DOHH2 (cell line): Measurements from ENCODE around the gene BPIFB1.

ENCODE experiments used
- H3F3A ChIP-seq: fragments of 200-600 bp; sonication (generic), shearing (Covaris generic); 2 replicates; pipeline ENCODE4 v1.6.0; 2016; ENCODE audit warnings: antibody characterized with exemption, mild to moderate bottlenecking; ENCODE audit not compliant: control insufficient read depth, insufficient read depth
- H3K27ac ChIP-seq: fragments of 200-600 bp; sonication (generic); 2 replicates; pipeline ENCODE4 v1.5.1; 2014; ENCODE audit warnings: low read depth, mild to moderate bottlenecking, low read length, moderate library complexity
- H3K27me3 ChIP-seq: fragments of 200-600 bp; sonication (generic); 2 replicates; pipeline ENCODE4 v1.6.1; 2014; ENCODE audit warnings: mild to moderate bottlenecking, low read length, mixed read lengths; ENCODE audit not compliant: control insufficient read depth
- H3K36me3 ChIP-seq: fragments of 200-600 bp; sonication (generic); 2 replicates; pipeline ENCODE4 v1.6.1; 2014; ENCODE audit warnings: mild to moderate bottlenecking, low read length, moderate library complexity, mixed read lengths; ENCODE audit not compliant: control insufficient read depth
- H3K4me1 ChIP-seq: fragments of 200-600 bp; sonication (generic); 2 replicates; pipeline ENCODE4 v1.6.1; 2014; ENCODE audit warnings: mild to moderate bottlenecking, low read length, mixed read lengths; ENCODE audit not compliant: control insufficient read depth
- H3K4me2 ChIP-seq: fragments of 200-600 bp; sonication (generic); 2 replicates; pipeline ENCODE4 v1.6.0; 2014; ENCODE audit warnings: mild to moderate bottlenecking, low read length, moderate library complexity
- H3K4me3 ChIP-seq: fragments of 200-600 bp; sonication (generic); 2 replicates; pipeline ENCODE4 v1.5.1; 2014; ENCODE audit warnings: mild to moderate bottlenecking, low read length, mixed read lengths
- H3K79me2 ChIP-seq: fragments of 200-600 bp; sonication (generic); 2 replicates; pipeline ENCODE4 v1.6.1; 2014; ENCODE audit warnings: mild to moderate bottlenecking, low read length, mixed read lengths; ENCODE audit not compliant: control insufficient read depth
- H3K9me2 ChIP-seq: fragments of 200-600 bp; sonication (generic); replicated peaks from 2 replicates; pipeline ENCODE4 v1.6.1; 2014; ENCODE audit warnings: mild to moderate bottlenecking, low read length, mixed read lengths; ENCODE audit not compliant: control insufficient read depth
- H3K9me3 ChIP-seq: fragments of 200-600 bp; sonication (generic); 2 replicates; pipeline ENCODE4 v1.6.1; 2014; ENCODE audit warnings: antibody characterized with exemption, low read length, mixed read lengths; ENCODE audit not compliant: control insufficient read depth, insufficient read depth
- H4K20me1 ChIP-seq: fragments of 200-600 bp; sonication (generic); 2 replicates; pipeline ENCODE4 v1.6.0; 2014; ENCODE audit warnings: low read depth, mild to moderate bottlenecking, antibody characterized with exemption, low read length, moderate library complexity; ENCODE audit not compliant: control insufficient read depth, insufficient read depth
- CTCF ChIP-seq: fragments of 200-600 bp; sonication (generic); IDR thresholded peaks from one replicate; pipeline ENCODE4 v1.5.1; 2014; ENCODE audit warnings: antibody characterized with exemption, mild to moderate bottlenecking, low read depth, low read length; ENCODE audit not compliant: poor library complexity, severe bottlenecking
- EZH2phosphoT487 ChIP-seq: fragments of 200-600 bp; sonication (generic); IDR thresholded peaks from 2 replicates; pipeline ENCODE4 v1.6.1; 2017; ENCODE audit warnings: borderline replicate concordance, mild to moderate bottlenecking, antibody characterized with exemption, low read length, moderate library complexity, mixed read lengths

Gene BPIFB1

GRCh38 chr20:33237989-33238388, 45.0 kb upstream of the BPIFB1 start:
- H3K27me3 ChIP-seq, result peaks cover 9% of the 10 kb centered on the region
- H3K4me1 ChIP-seq, result no peaks in the 10 kb centered on the region
- H3K4me2 ChIP-seq, result no peak overlapping the region
- TF ChIP-seq EZH2phosphoT487 (no peak), CTCF (no peak)
- H3K27ac ChIP-seq, result no peak overlapping the region
- H3K9me3 ChIP-seq, result no peaks in the 10 kb centered on the region
- H3K9me2 ChIP-seq, result no peaks in the 10 kb centered on the region
- H3K79me2 ChIP-seq, result no peaks in the 10 kb centered on the region
- H3F3A ChIP-seq, result no peaks in the 10 kb centered on the region
- H3K4me3 ChIP-seq, result no peak overlapping the region
- no peaks in the 10 kb centered on the region for H4K20me1 ChIP-seq
- H3K36me3 ChIP-seq, result no peaks in the 10 kb centered on the region

GRCh38 chr20:33239418-33239817, 43.6 kb upstream of the BPIFB1 start:
- H3K36me3 ChIP-seq, result no peaks in the 10 kb centered on the region
- no peaks in the 10 kb centered on the region for H3K9me3 ChIP-seq
- no peaks in the 10 kb centered on the region for H3K27me3 ChIP-seq
- H3K4me1 ChIP-seq, result no peaks in the 10 kb centered on the region
- H3K4me2 ChIP-seq, result no peak overlapping the region
- no peak overlapping the region for H3K4me3 ChIP-seq
- H3K79me2 ChIP-seq, result no peaks in the 10 kb centered on the region
- H3F3A ChIP-seq, result no peaks in the 10 kb centered on the region
- no peak overlapping the region for H3K27ac ChIP-seq
- H4K20me1 ChIP-seq, result no peaks in the 10 kb centered on the region
- TF ChIP-seq EZH2phosphoT487 (no peak), CTCF (no peak)
- no peaks in the 10 kb centered on the region for H3K9me2 ChIP-seq

GRCh38 chr20:33239979-33240736, 42.9 kb upstream of the BPIFB1 start:
- H3K79me2 ChIP-seq, result no peaks in the 10 kb centered on the region
- H3K27me3 ChIP-seq, result no peaks in the 10 kb centered on the region
- no peak for TF ChIP-seq EZH2phosphoT487
- TF ChIP-seq CTCF, result no peak
- no peaks in the 10 kb centered on the region for H3K9me2 ChIP-seq
- H3K9me3 ChIP-seq, result no peaks in the 10 kb centered on the region
- no peak overlapping the region for H3K27ac ChIP-seq
- H3F3A ChIP-seq, result no peaks in the 10 kb centered on the region
- no peaks in the 10 kb centered on the region for H4K20me1 ChIP-seq
- H3K4me1 ChIP-seq, result no peaks in the 10 kb centered on the region
- H3K36me3 ChIP-seq, result no peaks in the 10 kb centered on the region
- no peak overlapping the region for H3K4me3 ChIP-seq
- H3K4me2 ChIP-seq, result no peak overlapping the region
